ENCODE data around the gene AGPAT4.

The AGPAT4 gene

DNA sequence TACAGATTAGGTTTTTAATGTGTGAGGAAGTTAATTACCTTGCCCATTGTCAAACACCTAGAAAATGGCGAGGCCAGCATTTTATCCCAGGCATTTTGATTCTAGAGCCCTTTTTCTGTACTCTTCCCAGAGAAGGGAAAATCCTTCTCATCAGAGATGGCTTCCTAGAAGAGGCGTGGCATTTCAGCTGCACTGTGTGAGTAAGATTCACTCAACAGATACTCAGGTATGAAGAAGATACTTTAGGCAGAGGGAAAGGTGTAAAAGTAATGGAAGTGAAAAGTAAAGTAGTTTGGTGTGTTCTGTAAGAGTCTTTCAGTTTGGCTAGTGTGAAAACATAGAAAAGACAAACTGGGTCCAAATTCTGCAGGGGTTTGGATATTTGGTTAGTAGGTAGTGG lies 168.5 kb downstream of the AGPAT4 start:
- no peak for DNase-seq

DNA sequence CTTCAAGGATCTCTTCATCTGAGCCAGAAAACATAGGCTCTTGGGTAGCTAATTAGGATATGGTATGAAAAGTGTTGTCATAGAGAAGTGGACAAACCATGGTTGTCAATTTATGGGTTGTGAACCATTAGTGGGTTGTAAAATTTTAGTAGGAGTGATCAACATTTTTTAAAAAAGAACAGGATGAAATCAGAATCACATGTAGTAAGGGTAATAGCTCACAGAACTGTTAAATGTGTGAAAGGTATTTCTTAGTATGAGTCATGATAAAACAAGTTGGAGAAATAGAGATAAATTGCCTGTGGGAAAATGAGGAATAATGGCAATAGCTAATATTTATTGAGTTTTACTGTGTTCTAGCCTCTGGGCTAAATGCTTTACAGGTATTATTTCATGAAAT lies 168.9 kb downstream of the AGPAT4 start:
- DNase-seq, result no peak

DNA sequence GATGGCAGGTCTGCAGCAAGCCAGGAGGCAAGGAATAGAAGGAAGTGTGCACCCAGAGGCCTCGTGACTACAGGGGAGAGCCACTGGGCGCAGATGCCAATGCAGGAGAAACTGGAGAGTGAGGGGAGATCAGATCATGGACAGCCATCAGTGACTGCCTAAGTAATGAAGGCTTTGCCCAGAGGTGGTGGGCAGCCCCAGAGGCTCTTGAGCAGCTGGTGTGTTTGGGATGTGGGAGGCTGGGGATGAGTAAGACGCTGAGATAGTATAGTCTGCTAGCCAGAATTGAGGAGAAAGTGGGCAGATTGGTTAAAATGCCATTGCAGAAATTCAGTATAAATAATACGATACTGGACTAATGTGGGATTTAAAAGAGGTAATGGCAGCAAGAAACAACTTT lies 170.4 kb downstream of the AGPAT4 start:
- DNase-seq, result no peak

DNA sequence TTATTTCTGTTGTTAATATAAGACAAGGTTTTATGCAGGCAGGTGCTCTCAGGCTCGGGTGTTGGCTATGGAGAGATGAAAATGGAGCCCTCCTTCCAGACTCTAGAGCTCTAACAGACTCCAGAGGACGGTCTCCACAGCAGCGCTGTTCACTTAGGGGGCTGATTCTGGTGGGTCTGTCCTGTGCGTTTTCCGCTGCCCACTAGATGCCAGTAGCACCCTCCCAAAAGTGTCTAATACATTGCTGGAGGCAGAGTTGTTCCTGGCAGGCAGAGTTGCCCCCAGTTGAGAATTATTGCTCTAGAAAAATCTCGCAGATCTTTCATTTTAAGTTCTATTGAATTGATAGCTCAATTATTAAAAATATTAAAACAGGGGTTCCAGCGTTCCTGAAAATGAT lies 172.3 kb downstream of the AGPAT4 start:
- DNase-seq, result no peak

DNA sequence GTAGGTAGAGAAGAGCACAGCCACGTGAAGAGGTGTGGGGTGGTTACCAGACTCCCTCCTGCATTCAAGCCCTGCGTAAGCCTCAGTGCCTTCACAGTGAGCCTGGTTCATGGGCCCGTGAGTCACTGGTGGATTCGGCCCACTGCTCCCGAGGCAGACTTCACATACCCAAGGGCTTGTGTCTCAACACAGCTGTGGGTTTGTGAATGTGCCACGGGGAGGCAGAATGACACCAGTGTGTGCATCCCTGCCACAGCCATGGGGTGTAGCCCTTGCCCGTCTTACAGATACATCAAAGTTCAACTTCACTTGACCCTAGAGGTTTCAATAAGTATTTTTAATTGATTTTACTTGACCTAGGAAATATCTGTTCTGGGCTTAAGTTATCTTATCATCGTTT lies 173.8 kb downstream of the AGPAT4 start:
- no peak for DNase-seq

DNA sequence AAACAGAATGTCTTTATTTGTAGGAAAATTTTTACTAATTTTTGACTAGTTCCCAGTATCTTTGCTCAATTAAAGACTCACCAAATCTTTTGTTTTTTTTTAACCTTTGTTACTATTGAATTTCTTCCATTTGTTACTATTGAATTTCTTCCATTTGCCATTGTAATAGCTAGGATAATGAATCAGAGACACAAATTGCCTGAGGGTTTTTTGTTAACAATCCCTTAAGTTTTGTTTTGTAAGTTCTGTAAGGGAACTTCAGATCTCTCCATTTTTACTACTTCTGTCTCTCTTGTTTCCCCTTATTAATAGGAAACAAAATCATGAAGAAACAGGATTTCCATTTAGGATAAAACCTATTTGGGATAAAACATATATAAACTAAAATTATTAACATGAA lies 177.9 kb downstream of the AGPAT4 start:
- no peak for DNase-seq

DNA sequence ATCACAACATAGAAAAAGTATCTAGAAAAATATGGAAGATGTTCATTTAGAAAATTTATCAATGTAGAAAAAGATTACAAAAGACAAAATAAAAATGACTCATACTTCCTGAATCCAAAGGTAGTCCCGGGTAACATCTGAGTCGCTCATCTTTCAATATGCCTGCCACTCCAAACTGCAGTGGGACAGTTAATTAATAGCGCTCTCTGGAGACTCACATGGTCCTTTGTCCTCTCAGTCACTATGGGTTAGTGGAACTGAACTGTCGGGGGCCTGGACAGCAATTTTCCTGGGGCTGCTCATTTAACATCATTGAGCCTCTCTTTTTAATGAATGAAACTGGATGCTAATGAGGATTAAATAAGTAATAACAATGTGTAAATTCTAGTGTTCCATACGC lies 178.9 kb downstream of the AGPAT4 start:
- DNase-seq, result no peak

DNA sequence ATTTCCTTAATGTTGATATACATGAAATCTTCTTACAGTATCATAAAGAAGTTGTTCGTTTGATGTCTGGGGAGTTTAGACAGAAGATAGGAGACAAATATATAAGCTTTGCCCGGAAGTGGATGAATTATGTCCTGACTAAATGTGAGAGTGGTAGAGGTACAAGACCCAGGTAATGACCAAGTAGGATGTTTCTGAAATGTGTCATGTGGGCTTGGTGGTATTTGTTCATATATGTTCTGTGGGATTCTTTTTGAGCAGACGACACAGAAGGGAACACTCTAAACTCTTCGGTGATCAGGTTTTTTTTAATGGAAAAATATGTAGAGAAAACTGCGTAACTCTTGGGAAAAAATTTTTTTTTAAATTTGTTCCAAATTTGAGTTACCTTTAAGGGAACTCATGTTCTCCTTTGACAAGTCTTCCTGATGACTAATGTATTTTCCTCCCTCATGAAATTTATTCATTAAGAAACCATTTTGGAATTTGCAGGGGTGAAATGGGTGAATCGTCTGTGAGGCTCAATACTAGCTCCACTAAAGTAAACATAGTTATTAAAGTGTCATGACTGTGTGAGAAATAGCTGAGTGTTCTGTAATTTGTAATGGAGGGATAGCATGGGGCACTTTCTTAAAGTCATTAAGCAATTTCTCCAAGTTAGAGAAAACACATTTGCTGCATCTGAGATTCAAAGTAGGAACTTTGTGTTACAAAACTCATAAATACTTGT lies 181.7 kb downstream of the AGPAT4 start:
- no peak for DNase-seq

DNA sequence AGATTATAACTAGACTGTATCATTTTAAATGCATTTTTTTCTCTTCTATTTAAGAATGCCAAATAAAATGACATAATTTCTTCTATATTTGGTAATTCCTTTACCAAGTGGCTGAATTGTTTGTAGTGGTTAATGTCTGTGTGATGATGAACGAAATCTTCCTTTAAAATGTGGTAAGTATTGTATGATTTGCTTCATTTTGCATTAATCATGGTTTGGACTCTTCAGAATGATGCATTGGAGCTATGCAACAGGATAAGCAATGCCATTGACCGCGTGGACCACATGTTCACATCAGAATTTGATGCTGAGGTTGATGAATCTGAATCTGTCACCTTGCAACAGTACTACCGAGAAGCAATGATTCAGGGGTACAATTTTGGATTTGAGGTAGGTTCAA lies 182.7 kb downstream of the AGPAT4 start:
- no peak for DNase-seq

DNA sequence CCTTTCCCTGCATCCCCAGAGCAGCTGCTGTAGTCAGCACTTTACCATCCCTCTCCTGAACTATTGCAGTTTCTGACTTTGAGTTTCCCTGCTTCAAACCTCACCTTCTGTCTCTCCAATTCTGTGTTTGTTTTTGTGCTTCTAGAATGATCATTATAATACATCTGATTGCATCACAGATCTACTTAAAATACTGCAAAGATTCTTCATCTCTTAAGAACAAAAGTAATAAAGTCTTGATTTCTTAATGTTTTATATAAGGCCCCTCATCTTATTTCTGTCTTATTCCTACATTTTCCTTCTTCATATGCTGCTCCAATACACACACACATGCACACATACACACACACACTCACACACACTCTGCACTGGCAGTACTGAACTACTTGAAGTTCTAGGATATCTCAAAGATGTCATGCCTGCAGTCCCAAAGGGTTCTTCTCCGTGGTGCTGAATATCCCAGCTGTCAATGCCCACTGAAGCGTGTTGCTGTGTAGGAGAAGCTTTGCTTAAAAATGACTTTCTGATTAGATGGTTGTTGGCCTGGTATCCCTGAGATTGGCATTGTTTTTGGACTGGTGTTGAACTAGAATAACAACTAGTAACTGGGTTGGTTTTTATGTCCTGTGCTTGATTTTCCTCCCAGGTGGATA lies 185.1 kb downstream of the AGPAT4 start:
- no peak for DNase-seq

DNA sequence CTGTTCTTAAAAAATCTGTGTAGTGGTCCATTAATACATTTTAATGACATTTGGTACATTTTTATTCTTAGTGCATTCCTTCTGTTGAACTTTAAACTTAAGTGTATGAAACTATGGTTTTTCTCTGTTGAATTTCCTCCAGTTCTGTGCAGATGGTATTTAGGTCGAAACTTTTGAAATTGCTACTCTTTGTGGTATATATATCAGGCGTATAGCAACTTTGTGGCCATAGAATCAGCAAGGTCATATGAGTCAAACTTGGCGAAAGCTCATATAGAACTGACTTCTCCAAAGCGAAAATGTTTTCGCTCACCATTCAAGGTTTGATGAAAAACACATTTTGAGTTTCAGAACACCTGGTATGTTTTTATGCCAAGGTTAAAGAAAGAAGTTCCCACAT lies 188.6 kb downstream of the AGPAT4 start:
- no peak for DNase-seq

DNA sequence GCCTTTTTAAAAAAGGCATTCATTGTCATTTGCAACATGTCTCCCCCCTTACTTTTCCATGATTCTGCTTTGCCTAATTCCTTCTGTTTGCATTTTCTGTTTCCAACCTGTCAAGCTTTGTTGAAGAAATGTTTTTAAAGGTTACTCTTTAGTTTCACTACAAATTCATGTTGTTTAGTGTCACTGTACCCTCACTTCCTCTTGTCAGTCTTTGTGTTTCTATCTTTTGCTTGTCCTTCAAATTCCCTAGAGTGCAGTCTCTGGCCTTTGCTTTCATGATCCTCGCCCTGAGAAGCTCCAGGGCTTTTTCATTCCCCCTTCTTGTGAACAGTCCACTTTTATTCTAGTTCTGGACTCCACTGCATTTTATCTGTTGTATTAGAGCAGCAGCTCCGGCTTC lies 191.6 kb downstream of the AGPAT4 start:
- DNase-seq, result no peak

DNA sequence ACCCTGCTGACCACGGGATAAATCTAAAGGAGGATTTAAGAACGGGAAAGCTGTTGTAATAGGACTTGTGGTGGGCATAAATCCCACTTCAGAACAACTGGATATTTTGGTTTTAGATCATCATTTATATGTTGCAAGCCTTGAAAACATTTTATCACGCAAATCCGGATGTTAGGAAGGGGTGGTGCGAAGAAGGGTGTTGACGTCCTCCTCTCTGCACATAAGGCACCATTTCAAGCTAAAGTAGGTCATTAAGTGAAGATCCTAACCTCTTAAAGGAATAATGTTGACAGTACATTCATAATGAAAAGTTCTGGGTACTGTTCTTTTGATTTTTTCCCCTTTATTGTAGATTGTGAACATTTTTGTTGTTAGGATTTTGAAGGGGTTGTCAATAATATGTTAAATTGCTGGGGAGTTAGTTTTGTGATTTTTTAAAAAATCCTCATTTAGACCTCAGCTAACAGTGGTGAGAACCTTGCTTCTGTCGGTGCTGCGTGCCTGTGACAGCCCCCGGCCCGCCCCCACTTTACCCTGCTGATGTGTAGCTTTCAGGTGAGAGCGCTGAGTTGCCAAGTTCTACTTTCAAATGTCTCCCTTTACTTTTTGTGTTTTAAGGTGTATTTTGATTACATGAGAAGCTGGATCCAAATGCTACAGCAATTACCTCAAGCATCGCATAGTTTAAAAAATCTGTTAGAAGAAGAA lies 193.4 kb downstream of the AGPAT4 start:
- DNase-seq, result no peak
